ENCODE measurements around the gene LDLRAD3.

Gene LDLRAD3

GRCh38 chr11:36196411-36196998, 252.6 kb downstream of the LDLRAD3 start:
- H3K27me3 Mint-ChIP-seq (ENCODE audit: low read depth), result no peaks in the 10 kb centered on the region
- H3K9me3 Mint-ChIP-seq, result no peaks in the 10 kb centered on the region
- TF ChIP-seq CTCF (IDR thresholded peaks at IDR 0.05; ENCODE audit: unreplicated experiment in 3 of 3), result no peak
- peaks cover 14% of the 10 kb centered on the region for H3K36me3 Mint-ChIP-seq (ENCODE audit: low read depth)
- peak overlapping the region in 2 of 3 experiments; percentile 21 to 35 for H3K4me3 Mint-ChIP-seq
- peaks cover 59% of the 10 kb centered on the region for H3K4me1 Mint-ChIP-seq
- peak overlapping the region; percentile 91 to 95 (median 93) for H3K27ac Mint-ChIP-seq

DNA sequence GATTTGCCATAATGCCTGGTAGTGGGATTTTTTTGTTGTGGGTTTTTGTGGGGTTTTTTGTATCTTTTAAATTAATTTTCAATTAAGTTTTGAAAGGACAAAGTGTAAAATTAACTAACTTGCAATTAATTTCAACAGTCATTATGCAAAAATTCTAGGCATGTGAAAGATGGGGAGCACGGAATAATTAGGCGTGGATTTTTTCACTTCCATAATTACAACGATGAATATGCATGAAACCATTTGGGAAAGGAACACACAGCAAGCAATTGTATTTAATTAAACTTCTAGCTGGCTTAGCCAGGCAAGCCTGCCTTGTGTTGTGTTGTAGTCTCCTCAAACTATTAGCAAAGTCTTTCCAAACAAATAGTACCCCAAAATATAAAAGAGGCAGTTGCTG, 257.5 kb downstream of the LDLRAD3 start:
- no peaks in the 10 kb centered on the region for H3K27me3 Mint-ChIP-seq (ENCODE audit: low read depth)
- no peak overlapping the region for H3K27ac Mint-ChIP-seq
- H3K4me3 Mint-ChIP-seq, result no peak overlapping the region
- TF ChIP-seq CTCF (IDR thresholded peaks at IDR 0.05; ENCODE audit: unreplicated experiment in 3 of 3), result no peak
- H3K9me3 Mint-ChIP-seq, result no peaks in the 10 kb centered on the region
- peaks cover 20% of the 10 kb centered on the region for H3K4me1 Mint-ChIP-seq
- peaks cover 18% of the 10 kb centered on the region for H3K36me3 Mint-ChIP-seq (ENCODE audit: low read depth)

- Mint-ChIP-seq H3K9me3 (no peaks in the 10 kb centered on the region), H3K4me1 (peaks cover 2% of the 10 kb centered on the region), H3K36me3 (ENCODE audit: low read depth) (peaks cover 7% of the 10 kb centered on the region), H3K27me3 (ENCODE audit: low read depth) (no peaks in the 10 kb centered on the region), H3K4me3 (no peak overlapping the region), H3K27ac (no peak overlapping the region)
- TF ChIP-seq CTCF (IDR thresholded peaks at IDR 0.05; ENCODE audit: unreplicated experiment in 3 of 3), result no peak
Measured at GRCh38 chr11:36205536-36205935, 261.7 kb downstream of the LDLRAD3 start.

DNA sequence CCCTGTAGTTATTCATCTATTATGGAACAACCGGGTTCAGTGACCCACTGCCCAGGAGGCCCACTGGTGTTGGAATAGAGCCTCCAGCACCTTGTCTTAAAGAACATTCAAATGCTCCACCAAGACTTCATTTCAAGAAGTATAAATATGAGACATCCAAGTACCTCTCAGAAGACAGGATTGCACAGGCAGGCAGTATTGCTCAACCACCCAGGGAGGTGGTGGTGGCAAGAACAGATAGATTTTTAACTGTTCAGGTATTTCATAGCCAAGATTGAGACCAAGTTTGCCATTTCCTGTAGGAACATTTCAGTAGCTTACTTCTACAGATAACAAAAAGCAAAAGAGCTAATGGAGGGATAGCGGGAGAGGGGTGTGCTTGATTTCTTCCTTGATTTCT, 266.7 kb downstream of the LDLRAD3 start:
- Mint-ChIP-seq H3K36me3 (ENCODE audit: low read depth) (peaks cover 7% of the 10 kb centered on the region), H3K27me3 (ENCODE audit: low read depth) (no peaks in the 10 kb centered on the region), H3K27ac (peak overlapping the region; percentile 31 to 75 (median 34)), H3K4me1 (peaks cover 48% of the 10 kb centered on the region), H3K4me3 (no peak overlapping the region), H3K9me3 (no peaks in the 10 kb centered on the region)
- no peak for TF ChIP-seq CTCF (IDR thresholded peaks at IDR 0.05; ENCODE audit: unreplicated experiment in 3 of 3)

DNA sequence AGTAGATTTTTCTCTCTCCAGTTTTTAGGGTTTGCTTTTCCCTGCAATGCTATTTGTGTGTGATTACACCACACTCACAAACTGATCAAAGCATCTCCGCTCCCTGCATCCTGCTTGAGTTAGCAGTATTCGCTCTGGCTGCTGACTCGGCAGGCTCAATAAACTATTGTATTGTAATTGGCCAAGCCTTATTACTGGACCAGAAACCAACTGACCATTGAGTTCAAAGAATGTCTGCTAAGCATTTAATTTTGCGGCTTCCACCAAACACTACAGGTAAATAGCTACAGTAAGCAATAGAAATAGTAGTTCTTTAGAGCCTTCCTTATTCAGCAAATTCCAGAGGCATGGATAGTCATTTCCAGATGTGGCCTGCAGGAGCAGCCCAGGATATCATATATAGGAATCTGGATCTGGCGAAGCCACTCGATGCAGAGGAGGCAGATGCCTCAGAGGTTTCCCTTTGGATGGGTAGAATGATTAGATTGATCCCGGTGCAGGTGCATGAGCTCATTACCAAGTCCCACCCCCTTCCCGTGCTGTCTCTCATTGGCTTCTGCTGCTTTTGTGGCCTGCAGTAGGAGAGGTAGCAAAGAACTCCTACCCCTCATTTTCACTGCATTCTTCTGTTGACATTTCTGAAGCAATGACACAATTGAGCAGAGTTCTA, 268.0 kb downstream of the LDLRAD3 start:
- Mint-ChIP-seq H3K4me3 (no peak overlapping the region), H3K36me3 (ENCODE audit: low read depth) (peaks cover 4% of the 10 kb centered on the region), H3K27ac (peak overlapping the region; percentile 53 to 72 (median 59)), H3K9me3 (no peaks in the 10 kb centered on the region), H3K4me1 (peaks cover 52% of the 10 kb centered on the region), H3K27me3 (ENCODE audit: low read depth) (no peaks in the 10 kb centered on the region)
- peak in 2 of 3 experiments; percentile 17 to 33 for TF ChIP-seq CTCF (IDR thresholded peaks at IDR 0.05; ENCODE audit: unreplicated experiment in 3 of 3)

All from nephron (organoid).